Ectodermal cell (in vitro differentiated cells): ENCODE results near the gene SLC25A25. TPM values are rescaled to one million over a fixed set of nuclear protein-coding genes. Genes with fewer than 3 reads are reported as not detected.
"Not testable (repeated sequence)": the region's sequence is repeated elsewhere in the genome, so short reads cannot be mapped to it uniquely, and the experiment has no call there.

ENCODE experiments used
- H3K27ac ChIP-seq: 2 replicates; pipeline ENCODE4 v1.7.0; 2013; ENCODE audit warnings: mild to moderate bottlenecking, low read depth, low read length; ENCODE audit not compliant: insufficient read depth, poor library complexity, severe bottlenecking
- H3K27me3 ChIP-seq: 2 replicates; pipeline ENCODE4 v1.7.0; 2013; ENCODE audit warnings: mild to moderate bottlenecking, low read length; ENCODE audit not compliant: insufficient read depth, control insufficient read depth, poor library complexity, severe bottlenecking
- H3K36me3 ChIP-seq: one replicate; pipeline ENCODE4 v1.7.0; 2013; ENCODE audit warnings: low read length; ENCODE audit not compliant: control insufficient read depth, insufficient read depth
- H3K4me1 ChIP-seq: one replicate; pipeline ENCODE4 v1.7.0; 2013; ENCODE audit warnings: low read length; ENCODE audit not compliant: control insufficient read depth, insufficient read depth
- H3K4me3 ChIP-seq: 2 replicates; pipeline ENCODE4 v1.7.0; 2013; ENCODE audit warnings: low read depth, low read length, control low read depth; ENCODE audit not compliant: insufficient read depth
- H3K9me3 ChIP-seq: 2 replicates; pipeline ENCODE4 v1.7.0; 2013; ENCODE audit warnings: mild to moderate bottlenecking, low read length, moderate library complexity; ENCODE audit not compliant: control insufficient read depth
- WGBS, 2 experiments: methylation state at CpG; one replicate each; pipeline ENCODE4 v1.1.7; 2013; ENCODE audit warnings: missing lambda C conversion rate in 2 of 2; 5-methylcytosine and 5-hydroxymethylcytosine counted together
- polyA plus RNA-seq, 4 experiments: library from polyadenylated mRNA; stranded (reverse); fragments of 50-300 nt; gene quantifications; one replicate each; pipeline ENCODE4 v1.2.3, GENCODE V29; 2013

The SLC25A25 gene
- 10.5 TPM for polyA plus RNA-seq (2013, experiment 1 of 4)
- 9.7 TPM for polyA plus RNA-seq (2013, experiment 2 of 4)
- polyA plus RNA-seq (2013, experiment 3 of 4) = 7.8 TPM
- polyA plus RNA-seq (2013, experiment 4 of 4) = 7.4 TPM

DNA sequence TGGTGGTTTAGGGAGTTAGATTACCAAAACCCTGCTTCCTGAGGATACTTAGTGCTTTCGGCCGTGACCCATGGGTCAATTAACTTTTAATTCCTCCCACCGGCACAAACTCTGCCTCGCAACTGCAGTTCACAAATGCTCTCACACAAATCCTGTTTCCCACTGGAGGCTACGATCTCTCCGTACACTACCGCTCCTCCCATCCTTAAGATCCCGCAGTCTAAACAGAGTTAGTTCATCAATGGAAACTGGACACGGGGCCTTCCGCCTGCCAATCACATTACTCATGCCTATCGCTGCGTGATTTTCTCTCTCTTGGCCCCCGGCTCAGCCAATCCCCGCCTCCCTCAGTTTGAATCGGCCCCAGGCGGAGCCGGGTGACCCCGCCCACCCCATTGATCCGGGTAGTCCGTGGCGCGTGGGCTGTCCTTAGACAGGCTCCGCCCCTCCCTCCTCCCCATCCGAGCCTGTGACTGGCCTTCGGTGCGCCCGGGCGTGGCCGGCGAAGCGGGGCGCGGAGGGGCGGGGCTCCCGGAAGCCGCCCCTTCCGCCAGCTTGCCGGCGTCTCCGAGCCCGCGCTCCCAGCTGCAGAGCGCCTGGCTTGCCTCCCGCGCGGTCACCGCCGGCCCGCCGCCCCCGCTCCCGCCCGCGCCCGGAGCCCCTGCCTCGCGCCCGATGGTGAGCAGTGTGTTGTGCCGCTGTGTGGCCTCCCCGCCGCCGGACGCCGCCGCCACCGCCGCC, at the start of gene SLC25A25:
TSS of gene SLC25A25 (plus strand) at position 588 of the 741 bp plus-strand sequence. CDS start at position 676, 88 bp downstream.
- Histone ChIP-seq H3K27ac (peak within 1 kb of the TSS; percentile 96), H3K9me3 (no peaks in the 10 kb centered on the region), H3K4me3 (peak within 1 kb of the TSS; percentile 59), H3K4me1 (peaks cover 17% of the 10 kb centered on the region), H3K36me3 (no peaks in the 10 kb centered on the region), H3K27me3 (no peaks in the 10 kb centered on the region)
- WGBS, 2 experiments = 0% methylated on average over 67 of the region's 67 CpGs

DNA sequence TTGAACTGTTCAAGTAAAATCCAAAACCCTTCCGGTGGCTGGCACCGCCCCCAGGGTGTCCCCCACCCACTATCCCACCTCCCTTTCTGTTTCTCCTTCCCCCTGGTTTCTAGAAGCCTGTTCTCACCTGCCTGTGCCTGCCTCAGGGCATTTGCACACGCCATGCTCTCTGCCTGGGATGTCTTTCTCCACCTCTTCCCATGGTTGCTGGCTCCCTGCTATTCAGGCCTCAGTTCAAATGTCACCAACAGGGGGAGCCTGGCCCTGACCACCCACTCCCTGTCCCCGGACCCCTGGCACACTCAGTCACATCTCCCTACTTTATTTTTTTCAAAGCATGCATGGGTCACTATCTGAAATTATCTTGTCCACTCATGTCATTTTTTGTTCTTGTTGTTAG, 47.3 kb upstream of the SLC25A25 start:
- H3K4me1 ChIP-seq = no peaks in the 10 kb centered on the region
- no peaks in the 10 kb centered on the region for H3K9me3 ChIP-seq
- H3K4me3 ChIP-seq = no peak overlapping the region
- WGBS, 2 experiments = 89 to 91% methylated on average over 4 of the region's 4 CpGs
- no peak overlapping the region for H3K27ac ChIP-seq
- H3K27me3 ChIP-seq = no peaks in the 10 kb centered on the region
- H3K36me3 ChIP-seq = no peaks in the 10 kb centered on the region

DNA sequence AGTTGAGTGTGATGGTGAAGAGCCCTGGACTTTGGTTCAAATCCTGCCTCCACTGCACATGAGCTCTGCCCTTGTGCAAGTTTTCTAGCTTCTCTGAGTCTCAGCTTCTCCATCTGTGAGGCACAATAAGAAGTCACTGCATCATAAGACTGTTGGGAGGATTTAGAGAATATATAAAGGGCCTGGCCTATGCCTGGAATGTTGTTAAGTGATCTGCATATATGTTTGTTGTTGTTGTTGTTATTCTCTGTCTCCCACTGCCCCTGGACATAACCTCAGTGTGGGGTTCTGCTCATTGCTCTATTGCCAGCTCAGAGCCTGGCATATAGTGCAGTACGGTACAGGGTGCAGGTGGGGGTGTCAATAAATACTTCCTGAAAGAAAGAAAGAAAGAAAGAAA, 46.9 kb upstream of the SLC25A25 start:
- Histone ChIP-seq H3K36me3 (no peaks in the 10 kb centered on the region), H3K4me1 (no peaks in the 10 kb centered on the region), H3K27me3 (no peaks in the 10 kb centered on the region), H3K9me3 (no peaks in the 10 kb centered on the region), H3K27ac (no peak overlapping the region), H3K4me3 (no peak overlapping the region)
- 37 to 45% methylated on average over 1 of the region's 1 CpG for WGBS, 2 experiments

DNA sequence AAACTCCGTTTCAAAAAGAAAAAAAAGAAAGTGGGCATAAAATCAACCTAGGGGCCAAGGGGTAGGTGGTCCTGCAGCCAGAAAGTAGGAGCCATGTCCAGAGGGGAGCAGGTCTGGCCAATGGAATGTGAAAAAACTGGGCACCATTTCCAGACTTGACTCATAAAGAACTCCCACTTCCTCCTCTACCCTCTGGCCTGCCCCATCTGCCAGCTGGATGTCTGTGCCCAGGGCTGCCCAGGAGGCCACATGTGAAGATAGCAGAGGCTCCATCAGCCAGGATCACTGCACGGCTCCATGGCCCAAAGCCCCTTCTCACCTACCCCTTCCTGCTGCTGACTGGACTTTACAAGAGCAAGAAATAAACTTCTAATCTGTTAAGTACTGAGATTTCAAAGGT, 45.1 kb upstream of the SLC25A25 start:
- H3K27me3 ChIP-seq = no peaks in the 10 kb centered on the region

DNA sequence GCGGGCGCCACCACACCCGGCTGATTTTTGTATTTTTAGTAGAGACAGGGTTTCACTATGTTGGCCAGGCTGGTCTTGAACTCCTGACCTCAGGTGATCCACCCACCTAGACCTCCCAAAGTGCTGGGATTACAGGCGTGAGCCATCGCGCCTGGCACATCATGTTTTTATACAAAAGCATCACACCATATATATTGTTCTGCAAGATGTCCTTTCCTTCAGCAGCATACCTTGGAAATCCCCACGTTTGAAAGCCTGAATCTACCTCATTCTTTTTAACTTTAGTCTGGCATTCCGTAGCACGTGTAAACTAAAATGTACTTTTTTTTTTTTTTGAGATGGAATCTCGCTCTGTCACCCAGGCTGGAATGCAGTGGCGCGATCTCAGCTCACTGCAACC, 44.4 kb upstream of the SLC25A25 start:
- not testable (repeated sequence) for H3K9me3 ChIP-seq, H3K27ac ChIP-seq, H3K4me3 ChIP-seq, H3K4me1 ChIP-seq, H3K36me3 ChIP-seq, H3K27me3 ChIP-seq
- 90 to 94% methylated on average over 12 of the region's 12 CpGs for WGBS, 2 experiments

More for the DNA sequence above, 45.1 kb upstream of the SLC25A25 start:
- Histone ChIP-seq H3K9me3 (no peaks in the 10 kb centered on the region), H3K36me3 (no peaks in the 10 kb centered on the region), H3K27ac (no peak overlapping the region), H3K4me1 (no peaks in the 10 kb centered on the region), H3K4me3 (no peak overlapping the region)
- WGBS, 2 experiments = 79 to 88% methylated on average over 1 to 2 of the region's 2 CpGs

DNA sequence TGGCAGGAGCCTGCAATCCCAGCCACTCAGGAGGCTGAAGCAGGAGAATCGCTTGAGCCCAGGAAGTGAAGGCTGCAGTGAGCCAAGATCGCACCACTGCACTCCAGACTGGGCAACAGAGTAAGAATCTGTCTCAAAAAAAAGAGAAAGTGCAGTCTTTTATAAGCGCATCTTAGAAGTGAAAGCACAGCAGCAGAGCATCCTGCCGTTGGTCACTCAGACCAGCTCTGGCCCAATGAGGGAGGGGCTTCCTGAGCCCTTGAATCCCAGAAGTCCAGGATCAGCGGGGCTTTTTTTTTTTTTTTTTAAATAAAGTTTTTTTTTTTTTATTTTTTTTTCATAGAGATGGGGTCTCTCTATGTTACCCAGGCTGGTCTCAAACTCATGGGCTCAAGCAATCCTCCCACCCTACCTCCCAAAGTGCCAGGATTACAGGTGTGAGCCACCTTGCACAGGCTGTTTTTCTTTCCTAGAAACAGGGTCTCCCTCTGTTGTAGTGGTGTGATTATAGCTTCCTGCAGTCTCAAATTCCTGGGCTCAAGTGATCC, 43.2 kb upstream of the SLC25A25 start:
- 90 to 94% methylated on average over 4 of the region's 5 CpGs for WGBS, 2 experiments
- Histone ChIP-seq H3K36me3 (no peaks in the 10 kb centered on the region), H3K4me3 (no peak overlapping the region), H3K27ac (no peak overlapping the region), H3K4me1 (no peaks in the 10 kb centered on the region), H3K27me3 (no peaks in the 10 kb centered on the region), H3K9me3 (no peaks in the 10 kb centered on the region)

DNA sequence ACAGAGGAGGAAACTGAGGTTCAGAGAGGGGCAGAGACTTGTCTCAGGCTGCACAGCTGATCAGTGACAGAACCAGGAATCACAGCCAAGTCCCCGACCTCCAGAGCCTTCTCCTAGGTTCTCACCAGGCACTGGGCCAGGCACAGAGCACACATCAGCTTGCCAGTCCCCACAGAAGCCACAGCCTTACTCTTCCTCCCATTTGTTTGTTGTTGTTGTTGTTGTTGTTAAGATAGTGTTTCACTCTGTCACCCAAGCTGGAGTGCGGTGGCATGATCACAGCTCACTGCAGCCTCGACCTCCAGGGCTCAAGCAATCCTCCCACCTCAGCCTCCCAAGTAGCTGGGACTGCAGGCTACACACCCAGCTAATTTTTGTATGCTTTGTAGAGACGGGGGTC, 42.3 kb upstream of the SLC25A25 start:
- no peaks in the 10 kb centered on the region for H3K4me1 ChIP-seq
- no peaks in the 10 kb centered on the region for H3K9me3 ChIP-seq
- H3K27ac ChIP-seq = no peak overlapping the region
- no peaks in the 10 kb centered on the region for H3K36me3 ChIP-seq
- H3K27me3 ChIP-seq = no peaks in the 10 kb centered on the region
- 73 to 78% methylated on average over 4 of the region's 4 CpGs for WGBS, 2 experiments
- H3K4me3 ChIP-seq = no peak overlapping the region

DNA sequence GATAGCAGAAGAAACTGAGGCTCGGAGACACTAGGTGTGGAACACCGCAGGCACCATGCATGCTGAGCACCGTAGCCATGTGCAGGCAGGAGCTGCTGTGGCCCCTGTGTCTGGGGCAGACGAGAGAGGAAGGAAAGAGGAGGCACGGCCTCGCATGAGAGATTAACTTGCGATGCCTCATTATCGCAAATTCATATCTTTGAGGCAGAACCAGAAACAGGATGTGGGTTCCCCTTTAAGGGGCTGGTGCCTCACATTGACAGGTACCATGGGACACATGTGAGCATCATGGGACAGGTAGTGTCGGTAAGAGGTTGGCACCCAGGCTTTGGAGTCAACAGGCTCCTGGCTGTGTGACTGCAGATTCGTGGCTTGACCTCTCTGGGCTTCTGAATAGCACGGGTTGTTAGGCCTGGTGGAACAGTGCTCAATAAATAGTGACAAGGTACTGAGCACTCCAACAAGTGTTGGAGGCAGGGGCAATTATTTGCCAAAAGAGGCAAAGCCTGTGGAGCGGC, 41.7 kb upstream of the SLC25A25 start:
- no peaks in the 10 kb centered on the region for H3K9me3 ChIP-seq
- H3K36me3 ChIP-seq = no peaks in the 10 kb centered on the region
- H3K4me3 ChIP-seq = no peak overlapping the region
- H3K27ac ChIP-seq = no peak overlapping the region
- H3K27me3 ChIP-seq = no peaks in the 10 kb centered on the region
- H3K4me1 ChIP-seq = no peaks in the 10 kb centered on the region
- WGBS, 2 experiments = 94% methylated on average over 12 of the region's 12 CpGs

DNA sequence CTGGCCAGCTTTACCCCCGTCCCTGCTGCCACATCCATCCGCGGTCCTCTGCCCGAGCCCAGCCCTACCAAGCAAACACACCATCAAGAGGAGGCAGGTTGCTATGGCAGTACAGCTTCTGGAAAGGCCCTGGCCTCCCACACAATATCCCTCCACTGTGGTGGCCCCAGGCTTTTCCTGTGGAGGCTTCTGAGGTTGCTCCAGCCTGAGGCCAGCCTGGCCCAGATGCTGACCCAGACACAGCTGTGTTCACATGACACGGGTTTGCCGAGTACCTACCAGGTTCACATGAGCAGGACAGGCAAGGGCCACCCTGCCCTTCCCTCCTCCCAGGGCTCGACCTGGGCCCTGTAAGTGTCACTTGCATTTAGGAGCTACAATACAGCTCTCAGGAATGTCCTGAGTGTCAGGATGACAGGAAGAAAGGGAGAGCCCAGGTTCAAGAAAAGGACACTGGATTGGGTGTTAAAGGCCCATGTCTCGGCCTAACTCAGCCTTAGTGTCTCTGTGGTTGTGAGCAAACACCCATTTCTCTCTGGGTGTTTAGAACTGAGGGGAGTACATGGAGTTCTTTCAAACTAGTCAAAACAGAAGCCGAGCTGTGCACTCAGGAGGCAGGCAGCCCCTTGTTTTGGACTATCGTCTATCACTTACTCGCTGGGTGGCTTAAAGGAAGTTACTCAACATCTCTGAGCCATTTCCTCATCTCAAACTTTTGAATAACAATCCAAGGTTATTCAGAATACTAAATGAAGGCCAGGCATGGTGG, 41.1 kb upstream of the SLC25A25 start:
- no peaks in the 10 kb centered on the region for H3K4me1 ChIP-seq
- 87% methylated on average over 11 of the region's 11 CpGs for WGBS, 2 experiments
- no peak overlapping the region for H3K27ac ChIP-seq
- no peaks in the 10 kb centered on the region for H3K9me3 ChIP-seq
- H3K36me3 ChIP-seq = no peaks in the 10 kb centered on the region
- H3K4me3 ChIP-seq = no peak overlapping the region
- no peaks in the 10 kb centered on the region for H3K27me3 ChIP-seq

DNA sequence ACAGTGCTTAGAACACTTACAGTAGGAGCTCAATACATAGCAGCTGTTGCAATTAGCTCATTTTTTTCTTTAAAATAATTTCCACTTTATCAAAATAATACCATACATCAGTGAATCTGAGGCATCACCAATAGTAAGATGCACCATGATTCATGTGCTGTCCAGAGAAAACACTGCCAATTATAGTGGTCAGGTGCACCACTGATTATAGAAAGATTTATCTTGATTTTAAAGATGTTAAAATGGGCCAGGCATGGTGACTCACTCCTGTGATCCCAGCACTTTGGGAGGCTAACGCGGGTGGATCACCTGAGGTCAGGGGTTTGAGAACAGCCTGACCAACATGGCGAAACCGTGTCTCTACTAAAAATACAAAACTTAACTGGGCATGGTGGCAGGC, 40.3 kb upstream of the SLC25A25 start:
- no peak overlapping the region for H3K27ac ChIP-seq
- H3K4me3 ChIP-seq = no peak overlapping the region
- H3K4me1 ChIP-seq = no peaks in the 10 kb centered on the region
- H3K36me3 ChIP-seq = no peaks in the 10 kb centered on the region
- no peaks in the 10 kb centered on the region for H3K9me3 ChIP-seq
- H3K27me3 ChIP-seq = no peaks in the 10 kb centered on the region
- WGBS, 2 experiments = 93 to 95% methylated on average over 4 of the region's 4 CpGs
